ENCODE measurements around the gene GOLIM4.
A peak's percentile ranks its signal among the peaks of the same experiment; 100 is the strongest.
"Not testable (repeated sequence)": the region's sequence is repeated elsewhere in the genome, so short reads cannot be mapped to it uniquely, and the experiment has no call there.

GOLIM4 gene, protein sequence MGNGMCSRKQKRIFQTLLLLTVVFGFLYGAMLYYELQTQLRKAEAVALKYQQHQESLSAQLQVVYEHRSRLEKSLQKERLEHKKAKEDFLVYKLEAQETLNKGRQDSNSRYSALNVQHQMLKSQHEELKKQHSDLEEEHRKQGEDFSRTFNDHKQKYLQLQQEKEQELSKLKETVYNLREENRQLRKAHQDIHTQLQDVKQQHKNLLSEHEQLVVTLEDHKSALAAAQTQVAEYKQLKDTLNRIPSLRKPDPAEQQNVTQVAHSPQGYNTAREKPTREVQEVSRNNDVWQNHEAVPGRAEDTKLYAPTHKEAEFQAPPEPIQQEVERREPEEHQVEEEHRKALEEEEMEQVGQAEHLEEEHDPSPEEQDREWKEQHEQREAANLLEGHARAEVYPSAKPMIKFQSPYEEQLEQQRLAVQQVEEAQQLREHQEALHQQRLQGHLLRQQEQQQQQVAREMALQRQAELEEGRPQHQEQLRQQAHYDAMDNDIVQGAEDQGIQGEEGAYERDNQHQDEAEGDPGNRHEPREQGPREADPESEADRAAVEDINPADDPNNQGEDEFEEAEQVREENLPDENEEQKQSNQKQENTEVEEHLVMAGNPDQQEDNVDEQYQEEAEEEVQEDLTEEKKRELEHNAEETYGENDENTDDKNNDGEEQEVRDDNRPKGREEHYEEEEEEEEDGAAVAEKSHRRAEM

DNA sequence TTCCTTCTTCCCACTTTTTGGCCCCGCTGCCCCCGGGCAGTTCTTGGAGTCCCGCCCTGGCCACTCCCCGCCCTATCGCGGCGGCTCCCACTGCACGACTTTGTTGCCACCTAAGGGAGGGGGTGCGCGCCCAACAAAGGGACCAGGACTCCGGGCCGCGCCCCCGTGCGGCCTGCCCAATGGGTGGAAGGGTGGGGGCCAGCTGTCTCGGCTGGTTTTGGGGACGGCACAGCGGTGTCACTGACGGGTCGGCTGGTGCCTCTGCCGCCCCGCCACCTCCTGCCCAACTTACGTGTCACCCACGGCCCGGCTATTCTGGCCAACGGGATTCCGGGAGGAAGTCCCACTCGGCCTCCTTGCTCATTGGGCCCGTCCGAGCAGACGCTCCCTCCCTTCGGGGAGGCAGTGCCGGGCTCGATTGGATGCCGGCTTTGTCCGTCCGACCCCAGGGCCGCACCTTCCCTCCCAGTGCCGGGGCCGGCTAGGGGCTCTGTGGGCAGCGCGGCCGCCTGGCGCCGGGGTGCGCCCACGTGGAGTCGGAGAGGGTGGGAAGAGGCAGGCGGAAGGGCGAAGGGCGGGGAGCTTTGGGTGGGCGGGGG is at the start of gene GOLIM4:
Gene GOLIM4 (minus strand): TSS at position 314 of the 599 bp plus-strand sequence. CDS start 639 bp downstream, outside the sequence.
- peak; percentile 96 for DNase-seq (ENCODE audit: low read depth)

DNA sequence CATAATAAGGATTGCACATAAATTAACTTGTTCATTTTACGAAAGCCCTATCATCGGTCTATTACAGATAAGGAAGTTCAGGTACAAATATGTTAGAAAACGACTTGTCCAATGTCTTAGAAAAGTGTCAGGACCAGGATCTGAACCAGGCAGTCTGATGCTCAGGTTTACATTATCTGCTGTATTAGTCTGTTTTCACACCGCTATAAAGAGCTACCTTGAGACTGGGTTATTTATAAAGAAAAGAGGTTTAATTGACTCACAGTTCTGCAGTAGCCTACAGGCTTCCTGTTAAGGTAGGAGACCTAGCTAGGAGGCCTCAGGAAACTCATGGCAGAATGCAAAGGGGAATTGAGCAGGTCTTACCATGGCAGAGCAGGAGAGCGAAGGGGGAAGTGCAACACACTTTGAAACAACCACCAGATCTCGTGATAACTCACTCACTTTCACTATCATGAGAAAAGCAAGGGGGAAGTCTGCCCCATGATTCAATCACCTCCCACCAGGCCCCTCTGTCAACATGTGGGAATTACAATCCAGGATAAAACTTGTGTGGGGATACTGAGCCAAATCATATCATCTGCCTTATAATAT is 45.8 kb upstream of the GOLIM4 start:
- DNase-seq (ENCODE audit: low read depth): no peak

DNA sequence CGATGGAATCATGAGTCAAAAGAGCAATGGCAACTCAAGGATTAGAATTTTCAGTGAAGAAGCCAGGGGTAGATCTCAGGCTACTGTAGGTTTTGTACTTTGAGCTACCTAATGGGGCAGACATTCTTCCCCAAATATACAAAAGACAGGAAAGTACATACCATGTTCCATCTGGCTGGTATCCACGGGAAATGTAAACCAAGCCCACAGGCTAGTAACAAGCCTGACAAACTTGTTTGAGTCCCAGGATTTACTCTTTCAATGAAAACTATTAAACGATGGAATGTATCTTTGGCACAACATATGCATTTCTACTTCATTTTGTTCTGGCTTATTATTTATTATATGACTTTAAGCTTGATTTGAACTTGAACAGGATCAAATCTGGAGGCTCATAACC is 44.2 kb upstream of the GOLIM4 start:
- DNase-seq (ENCODE audit: low read depth): no peak

DNA sequence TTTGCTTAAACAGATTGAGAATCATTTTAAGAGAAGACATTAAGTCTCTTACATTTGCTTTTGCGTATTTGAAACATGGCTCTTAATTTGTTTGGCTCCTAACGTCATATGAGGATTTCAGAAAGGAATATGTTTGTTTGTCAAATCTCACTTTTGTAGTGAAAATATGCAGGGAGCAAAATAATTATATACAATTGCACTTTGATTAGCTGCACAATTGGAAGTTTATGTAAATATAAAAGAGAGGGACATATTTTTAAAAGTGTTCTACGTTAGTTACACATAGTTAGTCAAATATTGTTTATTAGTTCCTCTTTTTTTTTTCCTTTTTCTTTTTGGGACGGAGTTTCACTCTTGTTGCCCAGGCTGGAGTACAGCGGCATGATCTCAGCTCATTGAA is 42.7 kb upstream of the GOLIM4 start:
- no peak for DNase-seq (ENCODE audit: low read depth)

DNA sequence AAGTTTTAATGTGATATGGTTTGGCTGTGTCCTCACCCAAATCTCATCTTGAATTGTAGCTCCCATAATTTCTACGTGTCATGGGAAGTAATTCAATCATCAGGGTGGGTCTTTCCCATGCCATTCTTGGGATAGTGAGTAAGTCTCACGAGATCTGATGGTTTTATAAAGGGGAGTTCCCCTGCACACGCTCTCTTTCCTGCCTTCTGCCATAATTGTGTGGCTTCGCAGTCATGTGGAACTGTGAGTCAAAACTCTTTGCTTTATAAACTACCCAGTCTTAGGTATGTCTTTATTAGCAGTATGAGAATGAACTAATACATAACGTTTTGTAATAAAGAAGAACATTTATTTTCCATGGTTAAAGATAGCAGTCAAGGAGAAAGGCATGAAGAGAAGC is 39.2 kb upstream of the GOLIM4 start:
- DNase-seq (ENCODE audit: low read depth): no peak

DNA sequence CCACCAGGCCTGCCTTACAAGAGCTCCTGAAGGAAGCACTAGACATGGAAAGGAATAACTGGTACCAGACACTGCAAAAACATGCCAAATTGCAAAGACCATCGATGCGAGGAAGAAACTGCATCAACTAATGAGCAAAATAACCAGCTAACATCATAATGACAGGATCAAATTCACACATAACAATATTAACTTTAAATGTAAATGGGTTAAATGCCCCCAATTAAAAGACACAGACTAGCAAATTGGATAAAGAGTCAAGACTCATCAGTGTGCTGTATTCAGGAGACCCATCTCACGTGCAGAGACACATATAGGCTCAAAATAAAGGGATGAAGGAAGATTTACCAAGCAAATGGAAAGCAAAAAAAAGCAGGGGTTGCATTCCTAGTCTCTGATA is 34.5 kb upstream of the GOLIM4 start:
- DNase-seq (ENCODE audit: low read depth): not testable (repeated sequence)

DNA sequence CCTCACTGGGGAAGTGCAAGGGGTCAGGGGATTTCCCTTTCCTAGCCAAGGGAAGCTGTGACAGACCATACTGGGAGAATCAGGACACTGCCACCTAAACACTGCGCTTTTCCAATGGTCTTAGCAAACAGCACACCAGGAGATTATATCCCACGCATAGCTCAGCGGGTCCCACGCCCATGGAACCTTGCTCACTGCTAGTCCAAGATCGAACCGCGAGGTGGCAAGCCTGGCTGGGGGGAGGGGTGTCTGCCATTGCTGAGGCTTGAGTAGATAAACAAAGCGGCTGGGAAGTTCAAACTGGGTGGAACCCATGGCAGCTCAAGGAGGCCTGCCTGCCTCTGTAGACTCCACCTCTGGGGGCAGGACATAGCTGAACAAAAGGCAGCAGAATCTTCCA is 32.7 kb upstream of the GOLIM4 start:
- not testable (repeated sequence) for DNase-seq (ENCODE audit: low read depth)

DNA sequence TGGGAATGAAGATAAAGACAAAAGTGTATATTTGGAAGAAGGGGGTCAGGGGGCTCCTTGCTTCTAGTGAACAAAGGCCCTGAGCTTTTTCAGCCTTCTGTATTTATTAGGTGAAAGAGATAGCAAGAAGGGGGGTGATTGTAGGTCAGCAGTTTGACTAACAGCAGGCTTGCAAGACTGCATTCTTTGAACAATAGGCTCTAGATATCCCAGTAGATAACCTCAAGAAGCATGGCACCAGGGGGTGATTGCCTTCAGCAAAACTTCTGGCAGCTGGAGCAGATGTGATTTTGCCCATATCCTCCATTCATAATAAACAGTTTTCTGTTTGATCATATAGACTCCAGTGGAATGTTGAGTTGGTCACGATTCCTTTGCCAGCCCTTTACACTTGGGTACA is 31.7 kb upstream of the GOLIM4 start:
- DNase-seq (ENCODE audit: low read depth): no peak

DNA sequence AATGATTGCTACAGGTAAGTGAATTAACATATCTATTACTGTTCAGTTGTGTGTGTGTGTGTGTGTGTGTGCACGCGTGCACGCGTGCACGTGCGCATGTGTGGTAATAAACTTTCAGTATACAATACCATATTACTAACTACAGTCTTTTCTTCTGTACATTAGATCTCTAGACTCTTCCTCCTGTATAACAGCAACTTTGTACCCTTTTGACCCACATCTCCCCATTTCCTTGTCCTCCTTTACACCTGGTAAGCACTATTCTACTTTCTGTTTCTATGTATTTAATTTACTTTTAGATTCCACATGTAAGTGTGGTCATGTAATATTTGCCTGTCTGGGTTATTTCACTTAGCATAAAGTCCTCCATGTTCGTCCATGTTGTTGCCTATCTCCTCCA is 29.1 kb upstream of the GOLIM4 start:
- no peak for DNase-seq (ENCODE audit: low read depth)

DNA sequence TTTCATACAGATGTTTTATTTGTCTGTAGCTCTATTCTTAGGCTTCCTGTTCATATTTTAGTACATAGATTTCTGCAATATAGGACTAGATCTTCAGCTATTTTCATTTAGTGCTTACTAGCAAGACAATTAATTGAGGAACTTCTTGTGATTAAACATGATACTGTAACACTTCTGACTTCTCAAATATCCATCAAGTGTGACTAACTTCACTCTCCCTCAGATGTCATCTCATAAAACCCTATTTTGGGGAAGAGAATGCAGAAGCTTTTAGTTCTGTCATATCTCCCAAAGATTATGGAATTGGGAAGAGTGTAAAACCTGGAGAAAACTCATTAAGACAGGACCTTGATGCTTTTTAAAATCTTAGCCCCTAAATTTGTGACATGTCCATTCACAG is 28.6 kb upstream of the GOLIM4 start:
- DNase-seq (ENCODE audit: low read depth): no peak

DNA sequence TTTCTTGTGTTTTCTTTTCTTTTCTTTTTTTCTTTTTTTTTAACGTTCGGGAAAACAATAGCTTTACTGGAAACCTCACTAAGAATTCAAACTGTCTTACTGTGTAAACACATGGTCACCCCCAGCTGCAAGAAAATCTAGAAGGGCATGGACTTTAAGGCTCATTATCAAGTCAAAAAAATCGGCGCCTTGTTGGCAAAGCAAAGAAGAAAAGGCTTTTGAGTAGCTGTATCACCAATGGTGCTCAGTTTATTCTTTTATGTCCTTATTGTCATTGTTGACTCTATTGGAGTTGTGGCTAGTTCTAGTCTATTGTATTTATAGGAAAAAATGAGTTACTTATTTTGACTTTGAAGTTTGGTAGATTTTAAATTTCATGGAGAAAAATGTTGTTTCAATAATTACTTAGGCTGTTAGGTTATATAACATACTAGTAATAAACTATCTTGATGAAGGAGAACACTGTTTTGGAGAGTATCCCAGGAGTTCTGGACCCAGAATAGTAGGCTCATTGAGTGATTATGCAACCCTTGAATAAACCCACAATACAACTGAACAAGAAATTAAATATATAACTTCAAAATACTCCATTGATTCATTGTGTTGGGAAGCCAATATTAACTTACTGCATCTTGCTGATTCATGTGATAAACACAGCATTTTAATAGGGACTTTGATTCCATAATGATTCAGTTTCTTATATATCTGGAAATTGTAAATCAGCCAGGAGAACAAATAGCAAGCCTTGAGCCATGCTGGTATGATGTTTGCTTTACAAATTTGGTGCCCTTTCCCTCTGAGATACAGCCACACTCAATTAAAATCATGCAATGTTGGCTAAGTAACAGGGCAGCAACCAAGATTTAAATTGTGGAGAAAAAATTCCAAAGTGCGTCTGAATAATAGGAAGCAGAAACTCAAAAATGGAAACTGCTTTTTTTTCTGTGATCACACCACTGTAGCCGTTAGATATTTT is 27.8 kb upstream of the GOLIM4 start:
- no peak for DNase-seq (ENCODE audit: low read depth)

DNA sequence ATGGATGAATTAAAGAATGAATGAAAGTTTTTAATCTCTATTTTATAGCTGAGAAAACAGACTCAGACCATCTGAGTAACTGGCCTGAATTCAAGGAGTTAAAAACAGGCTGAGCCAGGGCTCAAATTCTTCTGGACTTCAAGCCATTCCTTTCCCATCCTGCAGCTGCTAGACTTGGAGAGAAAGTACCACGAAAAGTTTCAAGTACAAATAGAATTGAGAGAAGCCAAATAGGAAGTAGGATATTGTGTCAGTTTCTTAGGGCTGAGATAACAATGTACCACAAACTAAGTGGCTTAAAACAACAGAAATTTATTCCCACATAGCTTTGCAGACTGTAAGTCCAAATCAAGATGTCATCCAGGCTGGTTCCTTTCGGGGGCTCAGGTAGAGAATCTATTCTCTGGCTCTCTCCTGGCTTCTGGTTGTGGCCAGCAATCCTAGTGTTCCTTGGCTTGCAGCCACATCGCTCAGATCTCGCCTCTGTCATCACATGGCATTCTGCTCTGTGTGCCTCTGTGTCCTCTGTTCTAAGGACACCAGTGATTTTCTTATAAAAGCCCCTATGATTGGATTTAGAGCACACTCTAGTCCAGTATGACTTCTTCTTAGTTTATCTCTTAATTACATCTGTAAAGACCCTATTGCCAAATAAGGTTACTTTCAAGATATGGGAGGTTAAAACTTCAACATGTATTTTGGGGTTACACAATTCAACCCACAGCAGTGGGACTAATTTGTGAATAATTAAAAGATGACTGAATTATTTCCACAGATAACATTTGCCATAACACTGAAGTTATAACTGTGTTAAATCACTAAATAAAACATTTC is 25.7 kb upstream of the GOLIM4 start:
- DNase-seq (ENCODE audit: low read depth): peak; percentile 13

DNA sequence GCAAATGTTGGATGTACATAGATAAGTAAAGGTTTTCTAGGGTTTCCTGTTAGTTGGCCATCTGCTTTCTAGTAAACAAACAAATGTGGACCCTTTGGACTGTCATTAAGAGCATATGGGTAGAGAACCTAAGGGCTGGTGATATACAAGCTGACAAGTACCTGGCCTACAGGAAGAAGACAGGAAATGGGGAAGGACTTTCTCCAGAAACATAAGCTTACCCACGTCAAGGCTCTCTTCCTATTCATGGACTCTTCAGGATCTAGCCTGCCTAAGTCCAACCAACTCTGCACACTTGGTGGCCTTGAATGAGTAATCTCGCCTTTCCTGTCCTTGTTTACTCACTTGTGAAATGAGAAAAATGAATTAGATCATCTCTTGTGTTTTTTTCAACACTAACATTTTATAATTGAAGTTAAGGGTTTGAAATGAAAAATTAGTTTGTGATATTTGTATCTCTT is 22.2 kb upstream of the GOLIM4 start:
- peak; percentile 66 for DNase-seq (ENCODE audit: low read depth)

DNA sequence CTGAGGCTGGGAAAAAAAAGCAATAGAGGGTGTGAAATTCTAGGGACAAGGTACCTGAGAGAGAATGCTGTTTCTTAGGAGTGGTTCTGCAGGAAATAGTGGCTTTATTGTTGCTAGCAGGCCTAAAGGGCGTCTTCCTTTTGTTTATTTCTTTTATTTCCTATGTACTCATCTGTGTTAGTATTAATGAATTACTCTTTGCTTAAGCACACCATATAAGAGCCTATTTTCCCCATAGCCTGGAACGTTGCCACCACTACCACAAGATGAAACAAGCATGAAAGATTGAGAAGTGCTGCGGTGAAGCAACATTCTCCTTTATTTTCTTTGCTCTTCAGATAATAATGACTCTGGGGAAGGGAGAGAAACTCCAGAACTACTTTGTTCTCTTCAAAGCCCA is 21.3 kb upstream of the GOLIM4 start:
- DNase-seq (ENCODE audit: low read depth): peak; percentile 89

DNA sequence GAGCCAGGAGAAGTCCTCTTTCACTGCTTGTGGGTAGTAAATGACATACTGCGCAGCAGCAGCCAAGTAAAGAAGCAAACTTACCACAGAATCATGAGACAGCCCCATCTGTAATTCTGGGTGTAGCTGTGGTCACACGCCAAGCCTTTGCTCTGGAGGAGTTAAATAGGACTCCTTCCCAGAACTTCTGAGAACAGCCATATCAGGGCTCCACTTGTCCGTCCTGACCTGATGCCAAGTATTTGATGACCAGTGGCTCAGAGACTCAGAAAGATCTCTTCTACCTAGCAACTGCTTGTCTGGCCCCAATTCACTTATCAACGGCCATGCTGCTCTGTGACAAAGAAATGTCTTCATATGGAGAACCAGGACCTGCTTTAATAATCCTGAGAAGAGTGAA is 20.6 kb upstream of the GOLIM4 start:
- peak; percentile 71 for DNase-seq (ENCODE audit: low read depth)

DNA sequence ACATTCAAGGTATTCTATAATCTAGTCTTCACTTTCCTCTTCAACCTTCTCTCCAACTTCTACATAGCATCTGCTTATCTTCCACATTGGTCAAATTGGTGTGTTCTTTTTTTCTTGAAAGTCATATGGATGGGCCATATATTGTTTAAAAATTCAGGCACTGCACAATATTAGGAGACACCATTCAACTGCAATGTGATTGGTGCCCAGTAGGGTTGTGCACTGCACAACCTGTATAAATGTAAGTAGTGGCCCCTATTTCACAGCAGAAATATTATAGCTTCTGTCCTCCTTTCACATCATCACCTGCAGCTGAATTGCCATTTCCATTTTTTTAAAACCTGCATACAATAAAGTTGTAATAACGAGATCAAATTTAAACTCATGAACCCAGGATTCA is 18.1 kb upstream of the GOLIM4 start:
- DNase-seq (ENCODE audit: low read depth): no peak

DNA sequence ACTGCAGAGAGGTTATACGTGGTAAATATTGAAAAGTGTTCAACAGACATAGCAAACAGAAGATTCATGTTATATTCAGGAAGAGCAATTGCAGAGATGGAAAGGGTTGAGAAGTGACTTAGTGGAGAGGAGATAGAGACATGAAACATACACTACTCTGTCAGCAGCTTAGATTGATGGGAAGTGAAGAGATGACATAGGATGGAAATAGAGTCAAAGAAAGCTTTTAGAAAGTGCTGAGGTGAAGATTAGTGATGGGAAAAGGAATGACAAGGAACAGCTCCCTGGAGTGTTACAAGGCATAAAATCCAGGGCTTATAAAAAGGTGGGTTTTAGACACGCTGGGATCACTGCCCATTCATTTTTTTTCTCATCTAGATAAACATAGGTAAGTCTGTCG is 17.2 kb upstream of the GOLIM4 start:
- no peak for DNase-seq (ENCODE audit: low read depth)

DNA sequence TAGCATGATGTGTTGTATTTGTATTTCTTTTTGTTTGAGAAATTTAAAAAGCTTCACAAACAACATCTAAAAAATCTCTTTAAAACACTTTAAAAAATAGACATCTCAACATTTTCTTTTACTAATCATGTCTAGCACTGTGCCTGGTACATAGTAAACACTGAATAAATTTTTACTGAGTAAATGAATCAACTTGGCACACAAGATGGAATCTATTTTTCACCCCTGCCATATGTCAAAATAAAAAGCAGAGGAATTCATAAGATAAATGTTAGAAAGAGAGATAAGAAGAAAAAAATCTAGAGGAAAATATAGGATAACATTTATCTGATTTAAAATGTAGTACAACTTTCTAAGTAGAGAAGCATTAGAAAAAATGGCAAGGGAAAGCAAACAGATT is 8.6 kb upstream of the GOLIM4 start:
- peak; percentile 23 for DNase-seq (ENCODE audit: low read depth)

DNA sequence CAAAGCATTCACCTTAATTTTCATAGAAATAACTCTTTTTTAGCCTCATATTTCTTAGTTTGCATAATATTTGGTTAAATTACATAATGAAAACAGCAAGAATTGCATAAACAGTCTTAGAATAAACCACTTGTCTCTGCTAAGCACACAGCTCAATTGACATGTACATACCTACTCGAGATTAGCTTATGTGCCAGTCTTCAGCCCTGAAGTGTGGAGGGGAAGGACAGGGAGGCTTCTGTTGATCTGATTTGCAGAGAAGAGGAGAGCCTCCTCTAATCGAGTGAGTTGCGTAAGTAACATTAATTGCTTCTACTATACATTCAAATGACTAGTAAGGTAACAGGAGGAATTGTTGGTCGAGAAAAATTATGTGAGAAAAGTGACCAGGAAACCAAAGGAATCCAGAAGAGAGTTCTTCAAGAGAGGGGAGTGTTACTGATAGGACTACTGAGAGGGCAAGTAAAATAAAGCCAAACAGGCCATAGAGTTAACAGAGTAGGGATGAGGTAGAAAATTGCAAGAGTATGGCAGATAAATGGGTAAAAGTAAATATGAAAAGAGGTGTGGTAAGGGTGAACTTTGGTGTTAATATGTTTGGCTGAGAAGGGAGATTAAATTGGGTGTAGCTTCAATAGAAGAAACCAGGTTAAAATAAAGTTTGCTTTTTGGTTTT is 7.1 kb upstream of the GOLIM4 start:
- DNase-seq (ENCODE audit: low read depth): no peak
